Osteoblast (primary cell): ENCODE measurements around the gene ERP44. TPM values are rescaled to one million over a fixed set of nuclear protein-coding genes. Genes with fewer than 3 reads are reported as not detected.

ENCODE experiments used
- DNase-seq: peaks from one replicate; pipeline ENCODE4 v3.0.0; 2011; ENCODE audit warnings: low spot score, mixed read lengths; ENCODE audit not compliant: insufficient read length; ENCODE audit errors: missing footprints
- H2AFZ ChIP-seq: 2 replicates; pipeline ENCODE4 v1.6.0; 2011; ENCODE audit warnings: mild to moderate bottlenecking, low read length
- H3K27ac ChIP-seq: 2 replicates; pipeline ENCODE4 v1.5.1; 2011; ENCODE audit warnings: mild to moderate bottlenecking, low read depth, low read length, moderate library complexity
- H3K27me3 ChIP-seq: 2 replicates; pipeline ENCODE4 v1.6.0; 2012; ENCODE audit warnings: mild to moderate bottlenecking, control low read depth, inconsistent platforms, low read length, moderate library complexity; ENCODE audit not compliant: insufficient read depth
- H3K36me3 ChIP-seq: 2 replicates; pipeline ENCODE4 v1.5.1; 2011; ENCODE audit warnings: mild to moderate bottlenecking, low read length, control low read depth, moderate library complexity; ENCODE audit not compliant: insufficient read depth
- H3K4me1 ChIP-seq: 2 replicates; pipeline ENCODE4 v1.5.1; 2011; ENCODE audit warnings: mild to moderate bottlenecking, low read length, control low read depth, moderate library complexity; ENCODE audit not compliant: insufficient read depth
- H3K4me2 ChIP-seq: 2 replicates; pipeline ENCODE4 v1.6.0; 2011; ENCODE audit warnings: mild to moderate bottlenecking, low read length; ENCODE audit not compliant: insufficient read depth
- H3K4me3 ChIP-seq: fragments of 200-600 bp; sonication (generic); 3 replicates; pipeline ENCODE4 v1.5.1; 2012; ENCODE audit warnings: mild to moderate bottlenecking, low read length, inconsistent platforms; ENCODE audit not compliant: insufficient read depth
- H3K79me2 ChIP-seq: 2 replicates; pipeline ENCODE4 v1.6.0; 2012; ENCODE audit warnings: mild to moderate bottlenecking, low read length, control low read depth, inconsistent platforms; ENCODE audit not compliant: insufficient read depth
- H3K9me3 ChIP-seq: 2 replicates; pipeline ENCODE4 v1.5.1; 2011; ENCODE audit warnings: low read depth, low read length, control low read depth
- H4K20me1 ChIP-seq: 2 replicates; pipeline ENCODE4 v1.6.0; 2012; ENCODE audit warnings: mild to moderate bottlenecking, low read length, control low read depth; ENCODE audit not compliant: insufficient read depth
- total RNA-seq: library from RNA; depleted of rRNA; stranded (reverse); fragments of >200 nt; gene quantifications from 2 replicates; pipeline ENCODE4 v1.2.3, GENCODE V29; 2012
- TF ChIP-seq, protein P1 (sequence below): IDR thresholded peaks from 2 replicates; pipeline ENCODE4 v1.5.1; 2011; ENCODE audit warnings: mild to moderate bottlenecking, low read depth, low read length, moderate library complexity; ENCODE audit errors: extremely low read depth

Gene ERP44
- total RNA-seq, 1 donor, result 13.8 TPM

DNA sequence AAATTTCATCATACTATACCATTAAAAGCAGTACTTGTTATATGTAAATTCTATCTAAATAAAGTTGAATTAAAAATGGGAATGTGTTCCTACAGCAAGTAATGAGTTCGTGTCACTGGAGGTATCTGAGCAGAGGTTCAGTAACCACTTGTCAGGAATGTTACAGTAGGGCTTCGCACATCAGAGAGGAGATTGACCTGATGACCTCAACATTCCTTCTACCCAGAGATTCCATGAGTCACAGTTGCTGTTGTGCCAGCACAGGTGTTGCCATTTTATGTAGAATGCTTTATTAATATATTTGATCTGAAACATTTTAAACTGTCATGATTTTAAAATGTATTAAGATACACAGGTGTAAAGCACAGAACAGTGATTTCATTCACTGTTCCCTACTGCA, 132.1 kb downstream of the ERP44 start:
- no peak for DNase-seq
- TF ChIP-seq, protein P1, sequence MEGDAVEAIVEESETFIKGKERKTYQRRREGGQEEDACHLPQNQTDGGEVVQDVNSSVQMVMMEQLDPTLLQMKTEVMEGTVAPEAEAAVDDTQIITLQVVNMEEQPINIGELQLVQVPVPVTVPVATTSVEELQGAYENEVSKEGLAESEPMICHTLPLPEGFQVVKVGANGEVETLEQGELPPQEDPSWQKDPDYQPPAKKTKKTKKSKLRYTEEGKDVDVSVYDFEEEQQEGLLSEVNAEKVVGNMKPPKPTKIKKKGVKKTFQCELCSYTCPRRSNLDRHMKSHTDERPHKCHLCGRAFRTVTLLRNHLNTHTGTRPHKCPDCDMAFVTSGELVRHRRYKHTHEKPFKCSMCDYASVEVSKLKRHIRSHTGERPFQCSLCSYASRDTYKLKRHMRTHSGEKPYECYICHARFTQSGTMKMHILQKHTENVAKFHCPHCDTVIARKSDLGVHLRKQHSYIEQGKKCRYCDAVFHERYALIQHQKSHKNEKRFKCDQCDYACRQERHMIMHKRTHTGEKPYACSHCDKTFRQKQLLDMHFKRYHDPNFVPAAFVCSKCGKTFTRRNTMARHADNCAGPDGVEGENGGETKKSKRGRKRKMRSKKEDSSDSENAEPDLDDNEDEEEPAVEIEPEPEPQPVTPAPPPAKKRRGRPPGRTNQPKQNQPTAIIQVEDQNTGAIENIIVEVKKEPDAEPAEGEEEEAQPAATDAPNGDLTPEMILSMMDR, result no peak

DNA sequence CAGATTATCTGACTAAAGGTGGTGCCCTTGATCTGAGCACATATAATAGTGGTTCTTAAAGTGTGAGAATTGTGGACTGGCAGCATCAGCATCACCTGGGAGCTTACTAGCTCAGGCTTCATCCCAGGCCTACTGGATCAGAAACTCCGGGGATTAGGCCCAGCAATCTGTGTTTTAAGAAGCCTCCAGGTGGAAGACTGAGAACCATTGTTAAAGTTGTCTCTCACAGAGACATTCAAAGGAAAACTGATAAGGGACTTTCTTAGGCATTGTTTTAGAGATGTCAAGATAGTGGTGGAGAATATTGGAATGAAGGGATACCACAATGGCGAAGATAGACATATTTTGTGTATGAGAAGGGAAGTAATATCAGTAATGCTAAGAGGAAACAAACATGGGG, 132.8 kb downstream of the ERP44 start:
- Histone ChIP-seq H3K9me3 (no peaks in the 10 kb centered on the region), H3K36me3 (peaks cover 3% of the 10 kb centered on the region), H3K27ac (no peak overlapping the region), H3K27me3 (no peaks in the 10 kb centered on the region), H2AFZ (no peak overlapping the region), H3K4me2 (no peak overlapping the region), H3K4me1 (no peaks in the 10 kb centered on the region), H3K79me2 (no peaks in the 10 kb centered on the region), H4K20me1 (no peaks in the 10 kb centered on the region), H3K4me3 (no peak overlapping the region)
- TF ChIP-seq, protein P1, result no peak
- no peak for DNase-seq

More for the DNA sequence above, 132.1 kb downstream of the ERP44 start:
- Histone ChIP-seq H3K9me3 (no peaks in the 10 kb centered on the region), H3K4me2 (no peak overlapping the region), H2AFZ (no peak overlapping the region), H3K27me3 (no peaks in the 10 kb centered on the region), H4K20me1 (no peaks in the 10 kb centered on the region), H3K27ac (no peak overlapping the region), H3K4me1 (no peaks in the 10 kb centered on the region), H3K79me2 (no peaks in the 10 kb centered on the region), H3K36me3 (no peaks in the 10 kb centered on the region), H3K4me3 (no peak overlapping the region)

DNA sequence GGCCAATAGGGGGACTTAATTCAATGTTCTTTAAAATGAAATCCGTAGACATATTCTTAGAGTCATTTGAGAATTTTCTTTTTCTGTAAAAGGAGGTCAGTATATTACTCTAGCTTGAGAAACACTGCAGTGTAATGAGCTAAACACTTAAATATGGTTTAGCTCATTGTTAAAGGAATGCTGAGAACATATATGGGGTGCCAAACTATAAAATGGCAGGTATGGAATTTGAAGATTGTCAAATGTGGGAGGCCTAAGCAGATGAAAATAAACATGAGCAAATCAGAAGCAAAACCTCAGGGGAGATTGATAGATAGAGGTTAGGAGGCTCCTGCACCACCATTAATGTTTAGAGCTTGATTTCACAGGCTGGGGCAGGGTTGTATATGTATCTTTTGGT, 134.5 kb downstream of the ERP44 start:
- H3K36me3 ChIP-seq, result peaks cover 5% of the 10 kb centered on the region
- H3K4me2 ChIP-seq, result no peak overlapping the region
- TF ChIP-seq, protein P1, result no peak
- no peaks in the 10 kb centered on the region for H4K20me1 ChIP-seq
- H3K79me2 ChIP-seq, result no peaks in the 10 kb centered on the region
- no peak overlapping the region for H3K27ac ChIP-seq
- H3K27me3 ChIP-seq, result no peaks in the 10 kb centered on the region
- no peak overlapping the region for H3K4me3 ChIP-seq
- H3K9me3 ChIP-seq, result no peaks in the 10 kb centered on the region
- no peak overlapping the region for H2AFZ ChIP-seq
- no peak for DNase-seq
- H3K4me1 ChIP-seq, result no peaks in the 10 kb centered on the region

DNA sequence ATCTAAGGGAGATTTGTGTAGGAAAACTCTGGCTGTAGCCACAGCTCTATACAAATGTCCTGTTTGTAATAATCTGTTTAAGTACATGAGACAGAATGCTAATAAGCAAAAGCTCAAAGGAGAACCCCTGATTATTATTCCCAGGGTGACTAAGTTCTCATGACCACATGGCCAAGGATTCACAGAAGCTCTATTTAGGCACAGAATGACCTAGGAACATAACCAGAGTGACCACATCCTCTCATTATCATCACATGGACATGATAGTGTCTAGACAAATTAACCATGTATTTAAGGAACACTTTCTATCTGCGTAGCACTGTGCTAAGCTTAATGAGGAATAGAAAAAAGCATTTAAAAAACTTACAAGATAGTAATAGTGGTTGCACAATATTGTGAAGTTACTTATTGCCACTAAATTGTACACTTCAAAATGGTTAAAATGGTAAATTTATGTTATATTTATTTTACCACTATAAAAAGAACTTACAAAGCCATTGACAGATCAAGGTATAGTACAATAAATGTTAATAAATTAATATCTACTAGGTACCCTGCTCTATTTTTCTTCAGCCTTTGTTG, 136.0 kb downstream of the ERP44 start:
- Histone ChIP-seq H3K27me3 (no peaks in the 10 kb centered on the region), H3K4me2 (no peak overlapping the region), H4K20me1 (no peaks in the 10 kb centered on the region), H3K9me3 (no peaks in the 10 kb centered on the region), H3K27ac (no peak overlapping the region), H3K4me3 (no peak overlapping the region), H2AFZ (no peak overlapping the region), H3K79me2 (no peaks in the 10 kb centered on the region), H3K36me3 (peaks cover 8% of the 10 kb centered on the region), H3K4me1 (no peaks in the 10 kb centered on the region)
- DNase-seq, result no peak
- TF ChIP-seq, protein P1, result no peak
